Hepatocyte (in vitro differentiated cells): ENCODE results near the gene HTRA1.

ENCODE experiments used
- EZH2phosphoT487 ChIP-seq: fragments of 200-600 bp; sonication (generic); IDR thresholded peaks from one replicate; pipeline ENCODE4 v1.6.1; 2018; ENCODE audit warnings: antibody characterized with exemption, mild to moderate bottlenecking, low read depth, moderate library complexity; ENCODE audit not compliant: unreplicated experiment, severe bottlenecking
- TF ChIP-seq, protein P1 (sequence below): fragments of 200-600 bp; sonication (generic); IDR thresholded peaks from 2 replicates; pipeline ENCODE4 v1.5.1; 2016; ENCODE audit warnings: antibody characterized with exemption, mild to moderate bottlenecking; ENCODE audit not compliant: poor library complexity

DNA sequence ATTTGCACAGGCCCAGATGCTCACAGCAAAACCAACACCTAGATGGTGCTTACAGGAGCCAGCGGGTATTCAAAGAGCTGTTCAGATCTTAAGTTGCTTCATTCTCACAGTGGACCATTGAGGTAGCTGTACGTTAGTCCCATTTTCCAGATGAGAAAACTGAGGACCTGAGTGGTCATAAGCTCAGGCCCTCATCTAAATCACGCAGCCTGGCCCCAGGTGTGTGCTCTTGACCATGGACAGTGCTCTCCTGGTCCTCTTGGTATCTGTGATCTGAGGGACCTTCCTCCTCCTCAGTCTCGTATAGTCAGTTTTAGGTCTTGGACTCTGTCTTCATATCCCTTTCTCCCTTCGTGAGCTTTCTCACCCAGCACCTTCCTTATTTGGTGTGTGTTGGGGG is 43.7 kb downstream of the HTRA1 start:
- TF ChIP-seq, protein P1, sequence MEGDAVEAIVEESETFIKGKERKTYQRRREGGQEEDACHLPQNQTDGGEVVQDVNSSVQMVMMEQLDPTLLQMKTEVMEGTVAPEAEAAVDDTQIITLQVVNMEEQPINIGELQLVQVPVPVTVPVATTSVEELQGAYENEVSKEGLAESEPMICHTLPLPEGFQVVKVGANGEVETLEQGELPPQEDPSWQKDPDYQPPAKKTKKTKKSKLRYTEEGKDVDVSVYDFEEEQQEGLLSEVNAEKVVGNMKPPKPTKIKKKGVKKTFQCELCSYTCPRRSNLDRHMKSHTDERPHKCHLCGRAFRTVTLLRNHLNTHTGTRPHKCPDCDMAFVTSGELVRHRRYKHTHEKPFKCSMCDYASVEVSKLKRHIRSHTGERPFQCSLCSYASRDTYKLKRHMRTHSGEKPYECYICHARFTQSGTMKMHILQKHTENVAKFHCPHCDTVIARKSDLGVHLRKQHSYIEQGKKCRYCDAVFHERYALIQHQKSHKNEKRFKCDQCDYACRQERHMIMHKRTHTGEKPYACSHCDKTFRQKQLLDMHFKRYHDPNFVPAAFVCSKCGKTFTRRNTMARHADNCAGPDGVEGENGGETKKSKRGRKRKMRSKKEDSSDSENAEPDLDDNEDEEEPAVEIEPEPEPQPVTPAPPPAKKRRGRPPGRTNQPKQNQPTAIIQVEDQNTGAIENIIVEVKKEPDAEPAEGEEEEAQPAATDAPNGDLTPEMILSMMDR: no peak
- TF ChIP-seq EZH2phosphoT487: no peak
